ENCODE data around the gene HOXD8.

DNA sequence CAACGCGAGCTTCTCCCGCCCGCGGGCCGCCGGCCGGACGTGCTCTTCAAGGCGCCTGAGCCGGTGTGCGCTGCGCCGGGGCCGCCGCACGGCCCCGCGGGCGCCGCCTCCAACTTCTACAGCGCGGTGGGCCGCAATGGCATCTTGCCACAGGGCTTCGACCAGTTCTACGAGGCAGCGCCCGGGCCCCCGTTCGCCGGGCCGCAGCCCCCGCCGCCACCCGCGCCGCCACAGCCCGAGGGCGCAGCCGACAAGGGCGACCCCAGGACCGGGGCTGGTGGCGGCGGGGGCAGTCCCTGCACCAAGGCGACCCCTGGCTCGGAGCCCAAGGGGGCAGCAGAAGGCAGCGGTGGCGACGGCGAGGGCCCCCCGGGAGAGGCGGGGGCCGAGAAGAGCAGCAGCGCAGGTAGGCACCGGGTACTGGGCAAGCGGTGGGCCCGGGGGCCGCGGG is 21.7 kb upstream of the HOXD8 start:
- TF ChIP-seq CTCF (IDR thresholded peaks at IDR 0.05) (no peak), POLR2A (IDR thresholded peaks at IDR 0.05) (no peak), POLR2AphosphoS5 (IDR thresholded peaks at IDR 0.05) (no peak)
